DND-41 (cell line): ENCODE results near the gene ZNF813.

Source experiments
- CTCF ChIP-seq: IDR thresholded peaks from 2 replicates; pipeline ENCODE4 v1.5.1; 2012; ENCODE audit warnings: borderline replicate concordance, low read length, moderate library complexity, mild to moderate bottlenecking; ENCODE audit not compliant: poor library complexity, severe bottlenecking; ENCODE audit errors: extremely low read depth
- EZH2 ChIP-seq: IDR thresholded peaks from 3 replicates; pipeline ENCODE4 v1.6.1; 2012; ENCODE audit warnings: borderline replicate concordance, low read depth, mild to moderate bottlenecking, moderate library complexity, low read length, inconsistent platforms; ENCODE audit not compliant: severe bottlenecking

GRCh38 chr19:53545271-53546065, 77.9 kb downstream of the ZNF813 start:
- no peak for TF ChIP-seq CTCF
- TF ChIP-seq EZH2: no peak
